ENCODE results near the gene TM7SF2.

- TF ChIP-seq POLR2A (IDR thresholded peaks at IDR 0.05; ENCODE audit: low read depth, low read length): 0 out of 2 replicates have a peak, but pooled peaks have one; percentile 34
- peak; percentile 28; the same call in 1 of the 2 replicates for TF ChIP-seq POLR2AphosphoS5 (IDR thresholded peaks at IDR 0.05; ENCODE audit: low read depth, low read length)
- no peak for TF ChIP-seq TAF1 (IDR thresholded peaks at IDR 0.05; ENCODE audit: borderline replicate concordance, low read depth, low read length)
Measured at GRCh38 chr11:65090628-65091027, 21.0 kb upstream of the TM7SF2 start.
